GM18867 (cell line): ENCODE results near the gene PIGX.
"Not testable (repeated sequence)": the region's sequence is repeated elsewhere in the genome, so short reads cannot be mapped to it uniquely, and the experiment has no call there.

Experiments
- ATAC-seq: cut with Tn5 transposase; IDR thresholded peaks from one replicate; pipeline ENCODE4 v1.9.1; 2021; ENCODE audit warnings: mild to moderate bottlenecking, moderate library complexity; ENCODE audit not compliant: unreplicated experiment

The PIGX gene

DNA sequence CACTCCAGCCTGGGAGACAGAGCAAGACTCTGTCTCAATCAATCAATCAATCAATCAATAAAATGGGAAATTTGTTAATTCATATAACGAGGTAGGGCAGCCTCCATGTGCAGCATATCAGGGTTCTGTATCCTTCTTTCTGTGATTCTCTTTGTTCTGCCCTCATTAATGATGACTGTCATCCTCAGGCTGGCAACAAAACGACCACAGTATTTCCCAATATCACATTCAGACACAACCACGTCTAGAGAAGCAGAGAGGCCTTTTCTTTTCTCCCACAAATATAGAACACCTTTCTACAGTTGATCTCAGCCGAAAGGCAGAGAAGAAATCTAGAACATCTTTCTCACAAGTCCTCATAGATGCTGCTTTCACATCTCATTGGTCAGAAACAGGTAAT, 11.4 kb upstream of the PIGX start:
- no peak for ATAC-seq

- no peak for ATAC-seq
Measured at GRCh38 chr3:196706327-196706726, 5.8 kb upstream of the PIGX start.

DNA sequence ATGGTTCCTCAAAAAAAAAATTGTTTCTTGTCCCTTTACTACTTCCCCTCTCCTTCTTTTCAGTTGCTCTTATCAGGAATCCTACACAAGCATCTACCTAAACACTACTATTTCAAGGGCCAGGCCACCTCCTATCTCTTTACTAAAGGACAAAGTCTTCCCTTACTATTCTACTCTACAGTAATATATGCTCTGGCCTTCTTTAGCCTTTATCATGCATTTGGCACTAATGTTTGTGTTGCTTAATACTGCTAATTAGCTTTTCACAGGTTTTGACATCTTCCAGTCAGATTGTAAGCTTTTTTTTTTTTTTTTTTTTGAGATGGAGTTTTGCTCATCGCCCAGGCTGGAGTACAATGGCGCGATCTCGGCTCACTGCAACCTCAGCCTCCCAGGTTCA, 5.4 kb upstream of the PIGX start:
- ATAC-seq: no peak

DNA sequence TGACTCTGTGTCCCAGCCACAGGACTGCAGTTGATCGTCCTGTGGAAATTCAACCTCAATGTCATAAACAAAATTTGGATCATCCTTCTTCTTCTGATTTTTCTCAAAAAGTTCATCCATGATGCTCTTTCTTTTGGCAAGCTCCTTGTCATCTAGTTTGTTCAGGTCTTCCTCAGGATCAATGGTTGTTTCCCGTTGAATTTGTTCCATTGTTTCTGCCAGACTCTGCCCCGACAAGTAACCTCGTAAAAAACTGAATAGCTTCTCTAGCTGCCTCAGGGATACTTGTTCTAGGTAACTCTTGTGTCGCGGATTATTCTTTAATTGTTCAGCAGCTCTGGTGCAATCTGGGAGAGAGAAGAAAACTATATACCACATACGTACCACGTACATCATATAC, 4.6 kb upstream of the PIGX start:
- ATAC-seq: no peak

GRCh38 chr3:196708467-196708866, 3.7 kb upstream of the PIGX start:
- ATAC-seq: no peak

- peak; percentile 56 for ATAC-seq
Measured at GRCh38 chr3:196712514-196713413, 587 bp downstream of the PIGX start.

DNA sequence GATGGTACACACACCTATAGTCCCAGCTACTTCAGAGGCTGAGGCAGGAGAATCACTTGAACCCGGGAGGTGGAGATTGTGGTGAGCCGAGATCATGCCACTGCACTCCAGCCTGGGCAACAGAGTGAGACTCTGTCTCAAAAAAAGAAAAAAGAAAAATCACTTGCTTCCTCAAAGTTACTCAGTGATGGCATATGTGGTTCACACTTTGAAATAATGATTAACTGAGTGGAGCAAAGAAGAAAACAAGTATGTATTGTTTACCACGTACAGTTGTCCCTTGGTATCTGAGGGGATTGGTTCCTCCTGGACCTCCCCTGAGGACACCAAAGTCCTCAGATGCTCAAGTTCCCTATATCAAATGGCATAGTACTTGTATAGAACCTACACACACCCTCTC, 5.0 kb downstream of the PIGX start:
- ATAC-seq: not testable (repeated sequence)

GRCh38 chr3:196721097-196721496, 8.9 kb downstream of the PIGX start:
- no peak for ATAC-seq

DNA sequence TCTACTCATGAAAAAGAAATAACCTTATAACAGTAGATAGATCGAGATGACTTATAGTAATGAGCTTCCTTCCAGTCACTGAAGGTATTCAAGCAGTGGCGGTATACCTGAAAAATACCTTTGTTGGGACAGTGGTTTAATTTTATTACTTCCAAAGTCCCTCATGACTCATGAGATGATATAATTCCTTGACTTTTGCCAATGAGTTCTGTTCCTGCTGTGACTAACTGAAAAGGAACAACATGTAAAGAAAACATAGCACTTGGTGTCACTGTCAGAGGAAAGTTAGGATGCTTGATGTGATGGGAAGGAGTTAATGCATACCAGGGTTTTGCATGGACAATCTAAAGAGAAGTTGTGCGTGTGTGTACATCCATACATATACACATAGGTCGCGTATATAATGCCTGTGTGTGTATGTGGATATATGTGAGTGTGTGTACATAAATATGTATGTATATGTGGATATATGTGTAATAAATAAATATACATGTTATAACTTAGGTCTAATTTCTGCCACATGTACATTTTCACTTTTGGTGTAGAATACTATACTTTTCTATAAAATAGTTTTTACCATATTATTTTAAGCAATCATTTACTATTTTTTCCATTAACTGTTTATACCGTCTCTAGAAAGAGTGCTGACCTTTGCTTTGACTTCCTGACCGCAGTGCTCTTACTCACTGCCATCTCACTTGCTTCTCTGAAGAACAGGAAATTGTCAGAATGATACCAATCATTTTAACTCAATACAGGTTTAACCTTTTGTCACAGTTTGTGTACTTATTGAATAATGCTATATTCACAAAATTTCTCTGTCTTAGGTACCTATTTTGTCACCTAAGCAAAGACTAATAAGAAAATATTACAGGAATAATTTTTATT, 14.9 kb downstream of the PIGX start:
- no peak for ATAC-seq

DNA sequence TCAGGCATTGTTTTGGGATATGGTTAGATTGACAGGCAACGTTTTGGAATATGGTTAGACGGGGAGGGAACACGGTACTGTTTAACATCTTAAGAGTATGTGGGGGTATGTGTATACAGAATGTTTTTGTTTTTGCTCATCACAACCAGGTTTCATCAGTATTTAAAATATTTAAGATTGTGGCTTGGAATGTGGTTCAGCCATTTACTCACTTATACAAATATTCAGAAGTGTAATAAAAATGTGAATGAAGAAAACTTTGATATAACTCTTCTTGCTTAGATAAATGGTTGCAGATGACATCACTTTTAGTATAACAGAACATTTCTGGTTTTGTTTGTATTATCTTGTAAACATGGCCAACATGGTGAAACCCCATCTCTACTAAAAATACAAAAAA, 23.6 kb downstream of the PIGX start:
- no peak for ATAC-seq

GRCh38 chr3:196736670-196737374, 24.6 kb downstream of the PIGX start:
- ATAC-seq: no peak

DNA sequence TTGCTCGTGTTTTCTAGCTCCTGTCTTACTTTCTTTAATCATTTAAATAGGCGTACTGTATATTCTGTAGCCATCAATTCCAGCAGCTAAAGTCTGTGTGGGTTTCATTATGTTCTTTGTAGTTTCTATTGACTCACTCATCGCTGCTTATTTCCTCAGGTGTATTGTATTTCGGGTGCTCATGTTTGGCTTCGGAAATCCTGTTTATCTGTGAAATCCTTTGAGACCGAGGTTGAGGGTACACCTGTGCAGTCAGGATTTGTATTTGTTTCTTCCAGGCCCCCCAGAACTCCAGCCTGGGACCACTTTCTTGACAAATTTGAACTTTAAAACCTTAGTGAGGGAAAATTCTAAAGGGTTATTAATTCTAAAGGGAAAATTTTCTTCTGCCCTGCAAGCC, 25.5 kb downstream of the PIGX start:
- no peak for ATAC-seq

GRCh38 chr3:196739671-196740480, 27.7 kb downstream of the PIGX start, which contains the start of gene PAK2:
TSS of gene PAK2 (plus strand) at chr3:196739857. CDS start at chr3:196782647, 42,790 bp downstream.
- ATAC-seq: peak; percentile 89

DNA sequence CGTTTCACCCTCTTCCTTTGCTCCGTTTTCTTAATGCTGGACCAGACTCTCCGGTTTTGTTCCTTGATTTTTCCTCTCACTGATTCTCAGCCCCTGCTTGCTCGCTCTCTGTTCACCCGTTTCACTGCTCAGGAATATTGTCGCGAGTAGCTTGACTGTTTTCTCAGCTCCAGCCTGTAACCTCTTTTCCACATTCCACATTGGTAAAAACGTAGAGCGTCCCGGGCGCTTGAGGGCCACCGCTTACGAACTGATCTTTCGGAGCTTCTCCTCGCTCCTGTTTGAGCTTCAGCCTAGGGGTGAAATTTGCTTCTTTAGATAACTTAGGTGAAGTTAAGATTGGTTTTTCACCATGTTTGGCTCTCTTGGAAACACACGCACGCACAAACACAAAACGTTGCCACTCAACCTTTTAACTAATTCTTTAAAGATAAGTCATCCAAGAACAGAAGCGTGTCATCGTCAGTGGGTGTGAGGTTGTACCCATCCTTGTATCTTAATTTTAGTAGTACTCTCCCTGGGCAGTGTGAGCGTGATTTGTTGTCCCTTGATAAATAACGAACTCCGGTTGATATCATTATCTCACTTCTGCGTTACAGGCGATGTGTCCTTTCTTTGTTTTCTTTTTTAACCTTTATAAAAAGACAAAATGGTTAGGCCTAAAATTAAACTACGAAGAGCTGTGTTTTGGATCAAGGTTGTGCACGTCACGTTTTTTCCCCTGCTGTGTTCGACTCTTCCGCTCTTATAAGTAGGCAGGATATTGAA, 28.5 kb downstream of the PIGX start:
- no peak for ATAC-seq

GRCh38 chr3:196741249-196741889, 29.2 kb downstream of the PIGX start:
- ATAC-seq: no peak

GRCh38 chr3:196743569-196743968, 31.4 kb downstream of the PIGX start:
- ATAC-seq: not testable (repeated sequence)

- ATAC-seq: no peak
Measured at GRCh38 chr3:196749125-196749524, 36.9 kb downstream of the PIGX start.

DNA sequence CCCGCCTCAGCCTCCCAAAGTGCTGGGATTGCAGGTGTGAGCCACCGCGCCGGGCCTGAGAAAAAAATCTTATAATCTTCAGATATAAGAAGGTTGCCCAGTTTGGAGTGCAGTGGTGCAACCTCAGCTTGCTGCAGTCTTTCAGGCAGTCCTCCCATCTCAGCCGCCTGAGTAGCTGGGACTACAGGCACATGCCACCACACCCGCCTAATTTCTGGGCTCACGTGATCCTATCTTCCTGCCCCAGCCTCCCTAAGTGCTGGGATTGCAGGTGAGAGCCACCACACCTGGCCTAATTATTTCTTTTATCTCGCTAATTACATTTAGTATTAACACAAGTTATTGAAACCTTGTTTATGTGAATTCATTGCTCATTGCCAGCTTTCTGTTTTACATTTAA, 41.0 kb downstream of the PIGX start:
- ATAC-seq: no peak
